Activated CD4-positive, alpha-beta memory T cell treated with anti-CD3 and anti-CD28 coated beads, Interleukin-2, amount 10 ng/mL, durations not matched to agents 7 days and 5 days (primary cell): Measurements from ENCODE around the gene C1orf105. TPM values are rescaled to one million over a fixed set of nuclear protein-coding genes. Genes with fewer than 3 reads are reported as not detected.
"Not testable (repeated sequence)": the region's sequence is repeated elsewhere in the genome, so short reads cannot be mapped to it uniquely, and the experiment has no call there.

Experiments
- CTCF ChIA-PET: fragments of 350-600 bp; sonication (Branson Sonifier 250); formaldehyde crosslinking; loops from one replicate; lab custom pipeline; 2021; ENCODE audit warnings: antibody characterized with exemption, inconsistent platforms; lab: Charles Lee
- POLR2A ChIA-PET: fragments of 350-600 bp; sonication (Branson Sonifier 250); formaldehyde crosslinking; loops from one replicate; lab custom pipeline; 2021; ENCODE audit warnings: antibody characterized with exemption; lab: Charles Lee
- DNase-seq: peaks from one replicate; pipeline ENCODE4 v3.0.0-alpha.2; 2020
- H3K27ac Mint-ChIP-seq: one replicate; pipeline ENCODE4 v1.8.0; 2021; ENCODE audit warnings: mild to moderate bottlenecking, mixed read lengths
- H3K27me3 Mint-ChIP-seq: one replicate; pipeline ENCODE4 v1.8.0; 2021; ENCODE audit warnings: mixed read lengths
- H3K36me3 Mint-ChIP-seq: one replicate; pipeline ENCODE4 v1.8.0; 2021; ENCODE audit warnings: low read depth, mixed read lengths
- H3K4me1 Mint-ChIP-seq: one replicate; pipeline ENCODE4 v1.8.0; 2021; ENCODE audit warnings: mixed read lengths
- H3K4me3 Mint-ChIP-seq: one replicate; pipeline ENCODE4 v1.8.0; 2021; ENCODE audit warnings: mild to moderate bottlenecking, mixed read lengths
- H3K9me3 Mint-ChIP-seq: one replicate; pipeline ENCODE4 v1.8.0; 2021; ENCODE audit warnings: mixed read lengths
- total RNA-seq, 2 experiments: library from RNA; stranded (reverse); gene quantifications; one replicate each; pipeline ENCODE4 v1.2.3, GENCODE V29; 2021

Gene C1orf105
- total RNA-seq, 2 experiments from 2014 or later, result not detected

DNA sequence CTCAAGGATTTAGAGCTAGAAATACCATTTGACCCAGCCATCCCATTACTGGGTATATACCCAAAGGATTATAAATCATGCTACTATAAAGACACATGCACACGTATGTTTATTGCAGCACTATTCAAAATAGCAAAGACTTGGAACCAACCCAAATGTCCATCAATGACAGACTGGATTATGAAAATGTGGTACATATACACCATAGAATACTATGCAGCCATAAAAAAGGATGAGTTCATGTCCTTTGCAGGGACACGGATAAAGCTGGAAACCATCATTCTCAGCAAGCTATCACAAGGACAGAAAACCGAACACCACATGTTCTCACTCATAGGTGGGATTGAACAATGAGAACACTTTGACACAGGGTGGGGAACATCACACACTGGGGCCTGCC lies 16.7 kb downstream of the C1orf105 start:
- H3K4me3 Mint-ChIP-seq, CTCF ChIA-PET, H3K9me3 Mint-ChIP-seq, H3K27me3 Mint-ChIP-seq, H3K27ac Mint-ChIP-seq, DNase-seq, POLR2A ChIA-PET: not testable (repeated sequence)
- Mint-ChIP-seq H3K4me1 (peaks cover 13% of the 10 kb centered on the region), H3K36me3 (peaks cover 38% of the 10 kb centered on the region)

DNA sequence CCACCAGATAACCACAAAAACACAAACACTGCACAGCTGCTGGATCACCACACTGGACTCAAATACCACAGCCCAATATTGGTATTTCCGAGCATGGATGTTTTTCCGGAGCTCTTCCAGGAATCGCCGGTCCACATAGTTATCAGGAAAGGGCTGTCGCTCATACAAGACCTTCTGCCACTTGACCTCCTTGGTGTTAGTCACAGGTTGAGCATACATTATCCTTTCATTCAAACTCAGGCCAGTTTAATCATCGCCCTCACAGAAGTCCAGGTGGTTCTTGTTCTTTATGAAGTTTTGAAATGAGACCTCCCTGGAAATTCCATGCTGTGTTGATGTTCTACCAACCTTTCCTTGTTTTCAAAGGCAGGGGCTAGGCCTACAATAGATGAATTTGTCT lies 21.9 kb downstream of the C1orf105 start:
- no peak overlapping the region for H3K27ac Mint-ChIP-seq
- H3K4me3 Mint-ChIP-seq, result no peak overlapping the region
- H3K27me3 Mint-ChIP-seq, result no peaks in the 10 kb centered on the region
- DNase-seq, result no peak
- POLR2A ChIA-PET, result interaction anchor here (1.3 to 1.6 kb wide), 2 partner anchors 11 to 660 kb away, joined by 4 to 6 read pairs; no protein-coding TSS in a partner anchor
- H3K9me3 Mint-ChIP-seq, result no peaks in the 10 kb centered on the region
- peaks cover 28% of the 10 kb centered on the region for H3K4me1 Mint-ChIP-seq
- peaks cover 29% of the 10 kb centered on the region for H3K36me3 Mint-ChIP-seq
- CTCF ChIA-PET, result interaction anchor here (1.1 to 2.3 kb wide), 5 partner anchors 13 to 352 kb away, joined by 4 to 9 read pairs (median 5); no protein-coding TSS in a partner anchor

DNA sequence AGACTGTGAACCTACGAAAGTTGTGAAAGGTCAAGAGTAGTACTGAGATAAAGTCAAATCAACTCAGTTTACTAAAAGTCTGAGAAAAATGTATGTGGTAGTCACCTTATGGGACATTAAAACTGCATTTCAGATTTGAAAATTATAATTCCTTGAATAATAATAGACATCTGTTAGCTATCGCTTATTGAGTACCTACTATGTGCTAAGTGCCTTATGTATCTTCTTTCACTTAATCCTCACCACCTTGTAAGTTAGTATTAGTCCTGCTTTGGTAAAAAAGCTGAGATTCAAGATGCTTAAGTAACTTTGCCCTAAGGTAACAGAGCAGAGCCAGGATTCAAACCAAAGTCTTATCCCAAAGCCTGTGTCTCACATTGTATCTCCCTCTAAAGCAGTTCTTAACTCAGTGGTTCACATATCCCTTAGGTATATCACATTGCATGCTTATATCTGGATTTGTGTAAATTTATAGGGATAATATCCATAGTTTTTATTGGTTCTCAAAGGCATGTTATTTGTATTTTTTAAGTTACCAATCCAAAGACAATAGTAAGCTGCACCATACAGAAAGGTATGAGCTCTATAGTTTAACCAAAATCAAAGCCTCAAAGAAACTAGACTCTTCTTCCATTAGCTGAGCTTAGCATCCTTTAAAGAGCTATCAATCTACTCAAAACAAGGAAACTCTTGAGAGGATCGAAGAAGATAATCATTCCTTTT lies 22.5 kb downstream of the C1orf105 start:
- ChIA-PET CTCF (interaction anchor here (0.7 to 2.5 kb wide), 17 partner anchors 8 to 454 kb away, joined by 3 to 16 read pairs (median 3); no protein-coding TSS in a partner anchor), POLR2A (interaction anchor here (0.6 to 1.6 kb wide), 6 partner anchors 12 to 957 kb away, joined by 3 to 6 read pairs (median 3); partner anchors contain the start of genes PRRC2C and SUCO)
- Mint-ChIP-seq H3K36me3 (peaks cover 26% of the 10 kb centered on the region), H3K9me3 (no peaks in the 10 kb centered on the region), H3K4me3 (peak overlapping the region; percentile 90), H3K4me1 (peaks cover 28% of the 10 kb centered on the region), H3K27ac (peak overlapping the region; percentile 80), H3K27me3 (no peaks in the 10 kb centered on the region)
- DNase-seq, result no peak

DNA sequence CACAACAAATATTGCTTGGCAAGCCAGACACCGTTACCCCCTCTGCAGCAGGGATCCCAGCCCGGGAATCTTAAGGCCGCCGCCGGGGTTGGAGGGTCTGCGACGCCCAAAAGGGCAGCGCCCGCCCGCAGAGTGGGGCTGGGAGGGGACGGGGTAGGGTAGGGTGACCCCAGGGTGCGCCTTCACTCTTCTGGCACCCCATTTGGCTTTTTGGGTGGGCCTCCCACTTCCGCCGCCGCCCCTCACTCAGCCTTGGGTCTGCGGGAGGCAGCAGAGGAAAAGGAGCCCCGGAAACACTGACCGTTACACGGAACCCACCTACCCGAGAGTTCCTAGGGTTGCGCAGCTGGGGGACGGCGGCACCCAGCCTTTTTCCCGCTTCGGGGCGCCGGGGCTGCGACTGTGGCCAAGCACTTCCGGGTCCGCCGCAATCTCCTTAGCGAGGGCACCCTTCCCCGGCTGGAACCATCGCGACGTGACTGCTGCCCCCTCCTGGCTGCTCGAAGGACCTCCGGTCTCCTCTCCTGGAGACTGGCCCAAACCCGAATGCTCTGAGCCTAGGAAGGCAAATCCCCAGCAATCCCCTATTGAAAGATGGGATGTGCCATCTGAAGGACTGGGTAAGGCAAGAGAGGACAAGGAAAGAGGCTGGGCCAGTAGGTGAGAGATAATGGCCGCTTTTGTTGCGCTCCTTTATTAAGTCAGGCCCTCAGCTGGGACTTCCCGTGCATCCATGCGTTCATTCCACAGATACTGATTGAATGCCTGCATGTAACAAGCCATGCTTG lies 23.4 kb downstream of the C1orf105 start, which contains the start of gene PIGC:
PIGC (minus strand) TSS at position 404 of the 788 bp plus-strand sequence. CDS start 1,447 bp downstream, outside the sequence.
- H3K36me3 Mint-ChIP-seq, result peaks cover 23% of the 10 kb centered on the region
- peaks cover 32% of the 10 kb centered on the region for H3K4me1 Mint-ChIP-seq
- ChIA-PET POLR2A (interaction anchor here (0.6 to 1.6 kb wide), 7 partner anchors 13 to 958 kb away, joined by 3 to 6 read pairs (median 3); partner anchors contain the start of genes PRRC2C and SUCO), CTCF (interaction anchor here (0.7 to 2.5 kb wide), 17 partner anchors 8 to 455 kb away, joined by 3 to 16 read pairs (median 3); no protein-coding TSS in a partner anchor)
- no peaks in the 10 kb centered on the region for H3K9me3 Mint-ChIP-seq
- no peaks in the 10 kb centered on the region for H3K27me3 Mint-ChIP-seq
- peak; percentile 91 for DNase-seq
- peak within 1 kb of the TSS; percentile 90 for H3K4me3 Mint-ChIP-seq
- peak within 1 kb of the TSS; percentile 80 for H3K27ac Mint-ChIP-seq

DNA sequence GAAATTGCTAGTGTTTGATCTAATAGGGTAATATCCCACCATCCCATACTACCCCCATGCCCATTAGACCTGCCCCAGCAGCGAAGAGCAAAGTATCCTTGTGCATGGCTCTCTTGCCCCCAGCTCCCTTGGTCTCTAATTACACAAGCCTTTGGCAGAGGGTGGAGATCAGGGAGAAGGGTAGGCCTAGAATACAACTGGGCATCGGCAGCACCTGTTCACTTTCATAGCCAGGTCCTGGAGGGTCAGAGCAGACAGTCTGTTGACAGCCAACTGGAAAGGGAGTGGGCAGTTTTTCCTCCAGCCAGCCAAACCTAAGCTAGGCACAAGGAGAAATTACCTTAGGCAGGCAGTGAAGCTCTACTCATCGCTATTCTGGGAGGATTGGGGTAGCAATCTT lies 26.1 kb downstream of the C1orf105 start:
- no peak for DNase-seq
- H3K27me3 Mint-ChIP-seq, result no peaks in the 10 kb centered on the region
- peaks cover 50% of the 10 kb centered on the region for H3K4me1 Mint-ChIP-seq
- ChIA-PET POLR2A (no interaction called here), CTCF (interaction anchor here (0.8 kb wide), 1 partner anchor 444 kb away, joined by 3 read pairs; no protein-coding TSS in a partner anchor)
- no peaks in the 10 kb centered on the region for H3K9me3 Mint-ChIP-seq
- H3K4me3 Mint-ChIP-seq, result no peak overlapping the region
- peaks cover 11% of the 10 kb centered on the region for H3K36me3 Mint-ChIP-seq
- H3K27ac Mint-ChIP-seq, result no peak overlapping the region

DNA sequence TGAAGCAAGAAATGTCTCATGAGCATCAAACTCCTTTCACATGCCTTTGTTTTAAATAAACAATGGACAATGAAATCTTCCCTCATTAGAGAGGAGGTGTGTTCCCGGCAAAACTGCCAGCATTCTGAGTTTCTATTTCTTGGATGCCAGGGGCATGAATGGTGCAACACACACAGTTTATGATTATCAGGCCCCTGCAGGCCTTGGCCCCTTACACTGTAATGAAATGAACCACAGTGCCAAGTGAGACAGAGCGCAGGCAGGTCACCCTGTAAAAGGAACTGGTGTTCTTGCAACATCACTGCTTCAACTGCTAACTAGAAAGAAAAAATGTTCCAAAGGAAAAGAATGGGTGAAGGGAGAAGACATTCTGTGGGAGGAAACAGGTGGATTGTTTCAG lies 27.2 kb downstream of the C1orf105 start:
- no peak for DNase-seq
- ChIA-PET POLR2A (no interaction called here), CTCF (no interaction called here)
- Mint-ChIP-seq H3K27ac (no peak overlapping the region), H3K4me3 (no peak overlapping the region), H3K4me1 (peaks cover 42% of the 10 kb centered on the region), H3K9me3 (no peaks in the 10 kb centered on the region), H3K27me3 (no peaks in the 10 kb centered on the region), H3K36me3 (peaks cover under 1% of the 10 kb centered on the region)

DNA sequence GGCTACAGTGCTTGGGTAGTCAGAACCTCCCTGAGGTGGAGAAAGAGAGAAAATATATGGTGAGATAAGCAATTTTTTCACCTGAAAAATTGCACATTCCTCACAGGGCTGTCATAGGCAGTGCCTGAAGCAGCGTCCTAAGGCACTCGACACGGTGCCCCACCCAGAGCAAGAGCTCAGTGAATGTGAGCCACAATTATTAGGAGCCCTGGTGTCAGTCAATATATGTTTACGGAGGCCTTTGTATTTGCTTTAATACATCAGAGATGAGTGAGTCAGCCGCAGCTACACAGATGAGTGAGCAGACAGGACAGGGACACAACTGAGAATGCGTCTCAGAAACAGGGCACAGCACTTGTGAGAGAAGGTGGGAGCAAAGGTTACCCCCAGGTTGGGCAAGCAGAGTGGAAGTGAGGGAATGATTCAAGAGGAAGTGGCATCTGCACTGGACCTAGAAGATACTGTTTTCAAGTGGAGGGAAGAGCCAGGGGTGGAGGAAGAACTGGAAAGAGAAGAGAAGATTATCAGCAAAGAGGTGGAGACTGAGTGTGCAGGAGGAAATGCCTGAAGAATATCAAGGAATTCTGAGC lies 28.6 kb downstream of the C1orf105 start:
- no peaks in the 10 kb centered on the region for H3K9me3 Mint-ChIP-seq
- H3K36me3 Mint-ChIP-seq, result no peaks in the 10 kb centered on the region
- DNase-seq, result no peak
- peaks cover 36% of the 10 kb centered on the region for H3K4me1 Mint-ChIP-seq
- no peak overlapping the region for H3K27ac Mint-ChIP-seq
- ChIA-PET CTCF (interaction anchor here (2.3 to 3.7 kb wide), 3 partner anchors 271 to 279 kb away, joined by 7 to 15 read pairs (median 13); no protein-coding TSS in a partner anchor), POLR2A (no interaction called here)
- no peaks in the 10 kb centered on the region for H3K27me3 Mint-ChIP-seq
- H3K4me3 Mint-ChIP-seq, result no peak overlapping the region

DNA sequence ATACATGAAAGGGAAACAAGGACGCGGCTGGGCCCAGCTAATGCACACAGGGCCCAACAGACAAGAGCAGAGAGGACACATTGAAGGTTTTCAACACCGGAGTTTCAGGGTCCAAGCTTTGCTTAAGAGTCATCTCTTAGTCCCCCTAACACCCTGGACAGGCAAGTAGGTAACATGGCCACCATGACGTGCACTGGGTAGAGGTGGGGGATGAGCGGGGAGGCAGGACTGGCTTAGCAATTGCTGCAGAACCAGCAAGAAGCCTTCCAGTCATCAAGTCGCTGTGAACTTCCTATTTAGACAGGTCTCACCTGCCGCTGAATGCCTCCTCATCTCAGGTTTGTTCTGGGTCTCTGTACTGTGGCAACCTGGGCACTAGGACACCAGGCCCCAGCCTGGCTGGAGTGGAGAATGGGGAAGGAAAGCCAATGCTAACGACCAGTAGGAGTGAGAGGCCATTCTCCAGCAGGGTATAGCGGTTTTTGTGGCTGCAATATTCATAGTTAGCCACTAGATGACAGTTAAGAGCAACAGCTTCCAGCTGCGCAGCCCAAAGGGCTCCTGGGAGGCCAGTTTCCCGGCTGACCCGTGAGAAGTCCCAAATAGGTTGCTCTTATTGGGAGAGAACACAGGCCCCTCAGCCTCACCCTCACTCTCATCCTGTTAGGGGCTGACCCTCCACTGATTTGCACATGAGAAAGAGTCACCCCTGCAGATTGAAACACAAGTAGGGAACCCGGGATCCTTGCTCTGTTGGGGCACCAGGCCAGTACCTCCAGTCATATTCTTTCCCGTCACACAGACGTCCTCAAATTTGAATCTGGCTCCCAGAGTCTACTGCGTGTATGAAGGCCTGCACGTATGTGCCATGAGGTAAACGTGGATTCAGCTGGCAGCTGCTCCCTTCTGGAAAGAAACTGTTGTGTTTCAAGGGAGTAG lies 29.4 kb downstream of the C1orf105 start:
- H3K4me3 Mint-ChIP-seq, result no peak overlapping the region

DNA sequence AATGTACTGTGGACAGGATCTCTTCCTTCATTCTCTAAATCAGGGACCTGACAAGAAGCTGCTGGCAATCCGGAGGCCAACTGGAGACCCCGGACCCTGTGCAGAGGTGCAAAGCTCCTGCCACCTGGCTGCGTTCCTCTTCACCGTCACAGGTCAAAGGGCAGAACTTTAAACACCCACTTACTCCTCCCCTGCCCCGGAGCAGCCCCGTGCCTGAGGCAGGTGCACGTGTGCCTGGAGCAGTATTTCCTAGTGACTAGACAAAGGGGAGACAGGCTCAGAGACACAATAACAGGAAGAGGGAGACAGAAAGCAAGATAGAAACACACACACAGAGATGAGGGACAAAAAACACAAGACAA lies 30.0 kb downstream of the C1orf105 start:
- peaks cover 32% of the 10 kb centered on the region for H3K4me1 Mint-ChIP-seq
- H3K4me3 Mint-ChIP-seq, result no peak overlapping the region
- DNase-seq, result no peak
- ChIA-PET CTCF (interaction anchor here (1.1 to 3.7 kb wide), 5 partner anchors 18 to 448 kb away, joined by 3 to 15 read pairs (median 7); no protein-coding TSS in a partner anchor), POLR2A (interaction anchor here (1.0 to 1.6 kb wide), 4 partner anchors 82 to 276 kb away, joined by 3 to 4 read pairs (median 4); partner anchors contain the start of gene SUCO)
- H3K9me3 Mint-ChIP-seq, result no peaks in the 10 kb centered on the region
- H3K36me3 Mint-ChIP-seq, result no peaks in the 10 kb centered on the region
- peaks cover 2% of the 10 kb centered on the region for H3K27me3 Mint-ChIP-seq
- peak overlapping the region; percentile 4 for H3K27ac Mint-ChIP-seq

More for the DNA sequence above, 29.4 kb downstream of the C1orf105 start:
- H3K27me3 Mint-ChIP-seq, result peaks cover 1% of the 10 kb centered on the region
- H3K4me1 Mint-ChIP-seq, result peaks cover 32% of the 10 kb centered on the region
- POLR2A ChIA-PET, result interaction anchor here (1.0 to 1.6 kb wide), 2 partner anchors 83 to 178 kb away, joined by 3 to 4 read pairs; partner anchors contain the start of gene SUCO
- CTCF ChIA-PET, result interaction anchor here (1.9 to 3.7 kb wide), 4 partner anchors 17 to 278 kb away, joined by 5 to 15 read pairs (median 10); no protein-coding TSS in a partner anchor
- H3K9me3 Mint-ChIP-seq, result no peaks in the 10 kb centered on the region
- no peak overlapping the region for H3K27ac Mint-ChIP-seq
- no peaks in the 10 kb centered on the region for H3K36me3 Mint-ChIP-seq
- peak; percentile 48 for DNase-seq

DNA sequence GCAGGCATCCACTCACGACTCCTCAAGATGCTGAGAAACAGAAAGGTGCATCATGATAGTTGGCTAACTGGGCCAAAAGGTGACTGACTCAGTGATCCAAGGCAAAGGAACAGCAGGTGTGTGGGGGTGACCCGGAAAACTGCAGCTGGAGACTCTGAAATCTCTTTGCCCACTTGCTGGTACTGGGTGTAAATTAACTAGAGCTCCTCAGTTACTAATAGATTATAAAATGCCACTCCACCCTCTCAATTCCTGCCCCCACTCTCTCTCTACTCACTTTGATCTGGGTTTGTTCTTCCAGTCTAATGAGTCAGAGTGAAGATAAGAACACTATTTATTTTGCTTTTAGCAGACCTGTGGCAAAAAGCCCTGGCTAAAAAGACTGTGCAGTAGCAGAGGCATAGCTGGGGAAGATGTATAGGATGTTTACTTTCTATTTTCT lies 30.5 kb downstream of the C1orf105 start:
- ChIA-PET POLR2A (interaction anchor here (0.6 to 1.6 kb wide), 5 partner anchors 82 to 657 kb away, joined by 3 to 4 read pairs (median 3); partner anchors contain the start of gene SUCO), CTCF (interaction anchor here (0.7 to 3.7 kb wide), 8 partner anchors 8 to 449 kb away, joined by 3 to 15 read pairs (median 4); partner anchors contain the start of gene PIGC)
- H3K27ac Mint-ChIP-seq, result peak overlapping the region; percentile 4
- no peaks in the 10 kb centered on the region for H3K36me3 Mint-ChIP-seq
- peaks cover 32% of the 10 kb centered on the region for H3K4me1 Mint-ChIP-seq
- no peaks in the 10 kb centered on the region for H3K9me3 Mint-ChIP-seq
- DNase-seq, result no peak
- peaks cover 2% of the 10 kb centered on the region for H3K27me3 Mint-ChIP-seq
- H3K4me3 Mint-ChIP-seq, result no peak overlapping the region

DNA sequence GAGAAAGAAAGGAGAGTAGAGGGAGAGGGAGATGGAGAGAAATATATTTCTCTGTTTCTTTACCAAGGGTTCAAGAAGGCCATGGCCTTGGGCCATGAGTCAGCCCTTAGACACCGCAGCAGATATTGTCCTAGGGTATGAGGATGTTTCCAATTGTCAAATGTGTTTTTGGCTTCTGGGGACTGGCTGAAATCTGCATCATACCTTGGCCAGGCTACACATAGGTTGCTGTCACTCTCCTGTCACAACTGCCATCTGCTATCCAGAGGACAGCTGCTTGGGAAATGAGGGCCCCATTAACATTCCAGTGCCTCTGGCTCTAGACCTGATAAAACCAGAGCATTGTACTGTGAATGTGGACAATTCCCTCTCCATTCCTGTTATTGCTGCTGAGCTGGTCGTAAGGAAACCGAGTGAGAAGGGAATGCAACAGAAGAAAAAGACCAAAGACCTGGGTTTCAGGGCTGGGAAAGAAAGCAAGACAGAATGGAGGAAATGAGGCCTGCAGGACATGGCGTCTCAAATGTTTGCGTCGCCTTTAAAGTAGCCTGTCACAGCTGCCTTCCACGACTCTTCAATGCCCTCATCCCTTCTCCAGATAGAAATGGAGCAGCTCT lies 32.2 kb downstream of the C1orf105 start:
- ChIA-PET CTCF (interaction anchor here (1.0 to 1.3 kb wide), 2 partner anchors 10 to 272 kb away, joined by 3 read pairs; no protein-coding TSS in a partner anchor), POLR2A (no interaction called here)
- no peak for DNase-seq
- Mint-ChIP-seq H3K27me3 (peaks cover 2% of the 10 kb centered on the region), H3K4me3 (no peak overlapping the region), H3K36me3 (no peaks in the 10 kb centered on the region), H3K27ac (no peak overlapping the region), H3K9me3 (no peaks in the 10 kb centered on the region), H3K4me1 (peaks cover 32% of the 10 kb centered on the region)
